ENCODE data around the gene TMEM145. TPM values are rescaled to one million over a fixed set of nuclear protein-coding genes. Genes with fewer than 3 reads are reported as not detected.

Gene TMEM145
- polyA plus RNA-seq, 4 donors, result 0.92 to 2.3 (median 1.5) TPM

DNA sequence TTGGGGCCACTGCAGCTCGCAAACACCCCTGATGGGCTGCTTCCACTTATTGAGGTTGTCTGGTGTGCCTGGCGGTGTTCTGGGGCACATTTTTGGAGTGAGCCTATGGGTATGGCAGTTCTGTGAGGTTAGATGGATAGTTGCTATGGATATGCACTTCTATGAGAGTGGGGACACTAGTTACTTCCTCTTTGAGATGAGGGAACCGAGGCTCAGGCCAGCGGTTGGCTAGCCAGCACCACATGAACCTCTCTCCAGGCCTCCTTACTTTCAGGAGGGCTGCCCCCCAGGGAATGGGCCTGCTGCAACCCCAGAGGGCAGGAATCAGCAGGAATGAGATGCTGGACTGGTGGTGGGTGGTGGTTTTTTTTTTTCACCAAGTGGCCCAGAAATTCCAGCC is 24.7 kb upstream of the TMEM145 start:
- no peak for DNase-seq (ENCODE audit: low read depth in 4 of 4, low spot score in 3 of 4)

GRCh38 chr19:42288881-42289555 is 24.1 kb upstream of the TMEM145 start:
- no peak for DNase-seq (ENCODE audit: low read depth in 4 of 4, low spot score in 3 of 4)

GRCh38 chr19:42289556-42290041 is 23.5 kb upstream of the TMEM145 start:
- no peak for DNase-seq (ENCODE audit: low read depth in 4 of 4, low spot score in 3 of 4)

- DNase-seq (ENCODE audit: low read depth in 4 of 4, low spot score in 3 of 4), result no peak
Observed at GRCh38 chr19:42290136-42290522, 23.0 kb upstream of the TMEM145 start.

DNA sequence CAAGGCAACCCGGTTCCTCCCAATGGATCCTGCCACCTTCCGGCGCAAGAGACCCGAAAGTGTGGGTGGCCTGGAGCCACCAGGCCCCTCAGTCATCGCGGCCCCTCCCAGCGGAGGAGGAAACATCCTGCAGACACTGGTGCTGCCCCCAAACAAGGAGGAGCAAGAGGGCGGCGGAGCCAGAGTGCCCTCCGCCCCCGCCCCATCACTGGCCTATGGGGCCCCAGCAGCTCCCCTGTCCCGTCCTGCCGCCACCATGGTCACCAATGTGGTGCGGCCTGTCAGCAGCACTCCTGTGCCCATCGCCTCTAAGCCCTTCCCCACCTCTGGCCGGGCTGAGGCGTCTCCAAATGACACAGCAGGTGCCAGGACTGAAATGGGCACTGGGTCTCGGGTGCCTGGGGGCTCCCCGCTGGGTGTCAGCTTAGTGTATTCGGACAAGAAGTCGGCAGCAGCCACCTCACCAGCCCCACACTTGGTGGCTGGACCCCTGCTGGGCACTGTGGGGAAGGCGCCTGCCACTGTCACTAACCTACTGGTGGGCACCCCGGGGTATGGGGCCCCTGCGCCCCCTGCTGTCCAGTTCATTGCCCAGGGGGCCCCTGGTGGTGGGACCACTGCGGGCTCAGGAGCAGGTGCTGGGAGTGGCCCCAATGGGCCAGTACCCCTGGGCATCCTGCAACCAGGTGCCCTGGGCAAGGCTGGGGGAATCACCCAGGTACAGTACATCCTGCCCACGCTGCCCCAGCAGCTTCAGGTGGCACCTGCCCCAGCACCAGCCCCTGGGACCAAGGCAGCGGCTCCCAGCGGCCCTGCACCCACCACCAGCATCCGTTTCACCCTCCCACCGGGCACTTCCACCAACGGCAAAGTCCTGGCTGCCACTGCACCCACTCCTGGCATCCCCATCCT is 22.3 kb upstream of the TMEM145 start:
- DNase-seq (ENCODE audit: low read depth in 4 of 4, low spot score in 3 of 4), result no peak

DNA sequence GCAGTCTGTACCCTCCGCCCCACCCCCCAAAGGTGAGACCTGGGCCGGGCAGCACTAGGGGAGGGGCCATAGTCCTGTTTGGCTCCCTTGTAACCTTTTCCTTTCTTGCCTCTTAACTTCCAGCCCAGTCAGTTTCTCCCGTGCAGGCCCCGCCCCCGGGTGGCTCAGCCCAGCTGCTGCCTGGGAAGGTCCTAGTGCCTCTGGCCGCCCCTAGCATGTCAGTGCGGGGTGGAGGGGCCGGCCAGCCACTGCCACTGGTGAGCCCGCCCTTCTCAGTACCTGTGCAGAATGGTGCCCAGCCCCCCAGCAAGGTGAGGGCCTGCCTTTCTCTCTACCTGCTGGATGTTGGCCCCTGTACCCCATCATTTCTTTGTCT is 21.7 kb upstream of the TMEM145 start:
- DNase-seq (ENCODE audit: low read depth in 4 of 4, low spot score in 3 of 4), result no peak

- no peak for DNase-seq (ENCODE audit: low read depth in 4 of 4, low spot score in 3 of 4)
Observed at GRCh38 chr19:42292042-42292960, 20.8 kb upstream of the TMEM145 start.

DNA sequence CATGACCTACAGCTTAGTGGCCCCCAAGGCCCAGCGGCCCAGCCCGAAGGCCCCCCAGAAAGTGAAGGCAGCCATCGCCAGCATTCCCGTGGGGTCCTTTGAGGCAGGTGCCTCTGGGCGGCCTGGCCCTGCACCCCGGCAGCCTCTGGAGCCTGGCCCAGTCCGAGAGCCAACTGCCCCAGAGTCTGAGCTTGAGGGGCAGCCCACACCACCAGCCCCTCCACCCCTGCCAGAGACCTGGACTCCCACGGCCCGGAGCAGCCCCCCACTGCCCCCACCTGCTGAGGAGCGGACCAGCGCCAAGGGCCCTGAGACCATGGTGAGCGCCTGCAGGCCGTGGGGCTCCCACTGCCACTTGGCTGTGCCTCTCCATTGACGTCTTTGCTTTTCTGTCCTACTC is 20.1 kb upstream of the TMEM145 start:
- DNase-seq (ENCODE audit: low read depth in 4 of 4, low spot score in 3 of 4), result no peak

- no peak for DNase-seq (ENCODE audit: low read depth in 4 of 4, low spot score in 3 of 4)
Observed at GRCh38 chr19:42293540-42293939, 19.6 kb upstream of the TMEM145 start.

- no peak for DNase-seq (ENCODE audit: low read depth in 4 of 4, low spot score in 3 of 4)
Observed at GRCh38 chr19:42293948-42294347, 19.2 kb upstream of the TMEM145 start.

DNA sequence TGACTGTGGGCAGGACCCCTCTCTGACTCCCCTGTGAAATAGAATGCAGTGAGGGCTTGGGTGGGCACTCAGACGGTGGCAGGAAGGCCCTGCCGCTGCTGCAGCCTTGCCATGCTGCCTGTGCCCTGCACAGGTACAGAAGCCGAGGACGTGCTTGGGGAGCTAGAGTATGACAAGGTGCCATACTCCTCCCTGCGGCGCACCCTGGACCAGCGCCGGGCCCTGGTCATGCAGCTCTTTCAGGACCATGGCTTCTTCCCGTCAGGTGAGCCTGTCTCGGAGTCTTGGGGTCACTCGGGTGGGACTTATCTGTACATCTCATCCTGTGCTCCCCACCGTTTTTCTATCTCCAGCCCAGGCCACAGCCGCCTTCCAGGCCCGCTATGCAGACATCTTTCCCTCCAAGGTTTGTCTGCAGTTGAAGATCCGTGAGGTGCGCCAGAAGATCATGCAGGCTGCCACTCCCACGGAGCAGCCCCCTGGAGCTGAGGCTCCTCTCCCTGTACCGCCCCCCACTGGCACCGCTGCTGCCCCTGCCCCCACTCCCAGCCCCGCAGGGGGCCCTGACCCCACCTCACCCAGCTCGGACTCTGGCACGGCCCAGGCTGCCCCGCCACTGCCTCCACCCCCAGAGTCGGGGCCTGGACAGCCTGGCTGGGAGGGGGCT is 18.5 kb upstream of the TMEM145 start:
- no peak for DNase-seq (ENCODE audit: low read depth in 4 of 4, low spot score in 3 of 4)

DNA sequence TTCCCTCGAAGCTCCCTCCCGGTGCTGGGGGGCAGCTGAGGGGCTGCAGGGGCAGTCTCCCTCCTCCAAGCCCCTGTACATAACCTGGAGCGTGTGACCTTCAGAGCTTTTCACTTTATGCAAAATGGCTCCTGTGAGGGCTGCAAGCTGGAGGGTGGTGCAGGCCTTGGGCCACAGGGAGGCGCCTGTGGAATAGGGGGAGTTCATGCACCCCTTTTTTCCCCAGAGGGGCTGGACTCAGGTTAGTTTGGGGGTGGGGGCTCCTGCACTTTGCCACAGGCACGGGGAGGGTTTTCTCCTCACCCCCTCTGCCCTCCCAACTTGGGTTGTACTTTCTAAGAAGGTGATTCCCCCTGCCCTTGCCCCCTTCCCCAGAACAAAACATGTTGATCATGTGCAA is 17.8 kb upstream of the TMEM145 start:
- no peak for DNase-seq (ENCODE audit: low read depth in 4 of 4, low spot score in 3 of 4)

DNA sequence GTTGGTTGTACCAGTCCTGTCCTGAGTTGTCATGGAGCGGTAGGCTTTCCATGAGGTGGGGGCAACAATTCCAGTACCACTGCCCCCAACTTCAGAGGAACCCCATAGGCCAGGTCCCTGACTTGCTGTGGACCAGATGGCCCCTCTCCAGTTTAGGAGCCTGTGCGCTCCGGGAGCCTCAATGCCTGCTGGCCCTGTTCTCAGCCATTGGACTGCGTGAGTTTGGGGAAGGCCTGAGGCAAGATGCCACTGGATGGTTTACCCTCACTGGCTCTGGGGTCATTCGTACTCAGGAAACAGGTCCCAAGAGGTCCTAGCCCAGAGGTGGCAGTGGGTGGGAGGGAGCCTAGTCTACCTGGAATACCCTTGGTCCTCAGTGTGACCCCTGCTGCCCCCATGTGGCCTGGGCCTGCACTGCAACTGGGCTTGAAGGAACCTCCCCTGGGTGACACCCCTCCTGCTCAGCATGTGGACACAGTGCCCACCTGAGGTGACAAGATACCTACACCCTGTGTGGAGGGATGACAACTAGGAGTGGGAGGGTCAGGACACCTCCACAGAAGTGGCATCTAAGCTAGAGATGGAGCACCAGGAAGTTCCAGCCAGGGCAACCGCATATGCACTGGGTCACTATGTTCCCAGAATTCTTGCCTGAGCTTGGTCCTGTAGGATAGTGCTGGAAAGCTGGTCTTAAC is 17.1 kb upstream of the TMEM145 start:
- DNase-seq (ENCODE audit: low read depth in 4 of 4, low spot score in 3 of 4), result no peak

DNA sequence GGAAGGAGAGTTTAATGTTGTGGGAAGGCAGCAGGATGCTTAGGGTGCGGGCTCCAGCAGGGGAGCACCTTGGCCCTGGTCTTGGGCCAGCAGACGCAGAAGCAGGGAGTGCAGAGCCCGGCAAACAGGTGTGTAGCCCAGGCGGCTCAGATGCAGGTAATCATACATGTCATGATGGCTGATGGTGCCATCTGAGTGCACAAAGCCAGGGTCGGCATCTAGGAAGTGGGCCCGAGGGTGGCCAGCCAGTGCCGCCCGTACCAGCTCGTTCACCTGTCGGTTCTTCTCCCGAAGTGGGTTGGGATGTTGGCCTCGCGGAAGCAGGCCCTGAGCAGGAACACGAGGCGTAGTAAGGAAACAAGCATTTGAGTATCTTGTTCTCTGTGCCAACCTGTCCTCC is 16.1 kb upstream of the TMEM145 start:
- no peak for DNase-seq (ENCODE audit: low read depth in 4 of 4, low spot score in 3 of 4)

DNA sequence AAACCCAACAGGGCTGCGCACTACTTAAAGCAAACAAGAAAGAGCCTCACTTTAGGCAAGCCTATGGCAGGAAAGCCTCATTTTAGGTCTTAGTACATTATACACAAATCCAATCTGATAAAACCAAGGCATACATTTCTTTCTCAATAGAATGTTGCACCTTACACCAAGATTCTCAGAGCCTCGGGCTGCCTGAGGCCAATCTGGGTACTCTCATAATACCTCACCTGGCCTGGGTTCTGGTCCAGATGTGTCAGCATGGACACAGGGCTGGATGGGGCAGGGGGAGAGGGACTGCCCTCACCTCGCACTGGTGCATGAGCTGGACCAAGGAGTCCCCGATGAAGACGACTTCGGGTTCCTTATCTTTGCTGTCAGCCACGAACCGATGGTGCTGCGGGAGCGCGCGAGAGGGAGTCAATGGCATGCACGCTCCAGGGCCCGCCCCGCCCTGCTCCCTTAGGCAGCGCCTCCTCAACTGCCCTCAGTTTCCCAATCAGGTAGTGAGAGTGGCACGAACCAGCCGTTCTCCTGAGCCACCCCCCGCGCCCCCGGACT is 11.4 kb upstream of the TMEM145 start, which contains the start of gene PRR19:
PRR19 (plus strand) TSS at position 487 of the 558 bp plus-strand sequence. CDS start 7,453 bp downstream, outside the sequence.
- DNase-seq (ENCODE audit: low read depth in 4 of 4, low spot score in 3 of 4), result no peak

DNA sequence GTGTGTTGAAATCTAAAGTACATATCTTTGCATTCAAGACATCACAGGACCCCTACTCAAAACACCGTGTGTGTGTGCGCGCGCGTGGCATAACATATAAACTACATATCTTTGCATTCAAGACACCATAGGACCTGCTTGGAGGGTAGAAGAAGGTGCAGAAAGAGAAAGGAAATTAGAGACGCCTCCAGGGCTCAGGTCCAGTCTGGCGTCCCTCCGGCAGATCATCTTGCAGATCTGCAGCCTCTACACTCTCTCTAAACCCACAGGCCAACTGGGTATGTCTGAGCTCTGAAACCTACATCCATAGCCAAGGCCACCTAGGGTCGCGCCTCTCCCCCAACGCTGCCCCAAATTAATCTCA is 10.0 kb upstream of the TMEM145 start:
- DNase-seq (ENCODE audit: low read depth in 4 of 4, low spot score in 3 of 4), result no peak

GRCh38 chr19:42303876-42304275 is 9.2 kb upstream of the TMEM145 start:
- no peak for DNase-seq (ENCODE audit: low read depth in 4 of 4, low spot score in 3 of 4)

GRCh38 chr19:42306646-42307045 is 6.5 kb upstream of the TMEM145 start:
- no peak for DNase-seq (ENCODE audit: low read depth in 4 of 4, low spot score in 3 of 4)

- DNase-seq (ENCODE audit: low read depth in 4 of 4, low spot score in 3 of 4), result no peak
Observed at GRCh38 chr19:42309686-42310085, 3.4 kb upstream of the TMEM145 start.
